ENCODE results near the gene PPEF1. TPM values are rescaled to one million over a fixed set of nuclear protein-coding genes. Genes with fewer than 3 reads are reported as not detected.

The PPEF1 gene
- total and polyA plus RNA-seq, 9 of the 15 experiments (the other 6 are each of a cell fraction or from before 2014, with no cell fraction given): not detected

GRCh38 chrX:18792828-18793227 is 85.4 kb downstream of the PPEF1 start:
- no peak overlapping the region for H3K4me3 ChIP-seq
- no peak overlapping the region for H3K4me2 ChIP-seq (ENCODE audit: insufficient read depth, low read length)
- no peaks in the 10 kb centered on the region for H3K79me2 ChIP-seq (ENCODE audit: control insufficient read depth, insufficient read depth, low read length)
- peak overlapping the region; percentile 72; the same call in 1 of the 2 replicates for H2AFZ ChIP-seq (ENCODE audit: low read depth, low read length)
- ATAC-seq (peak; percentile 82), DNase-seq (ENCODE audit: extremely low read depth in 1 of 4, low spot score in 3 of 4) (peak in 2 of 4 experiments; percentile 9 to 20), FAIRE-seq (no peak)
- H3K27me3 ChIP-seq (ENCODE audit: control insufficient read depth in 2 of 2, insufficient read depth in 2 of 2, low read length in 2 of 2): no peaks in the 10 kb centered on the region; a peak in 1 of 5 replicates
- H3K9ac ChIP-seq (ENCODE audit: insufficient read depth in 1 of 2, low read depth in 2 of 2, low read length in 2 of 2): no peak overlapping the region
- ChIA-PET POLR2A (interaction anchor here (0.6 kb wide), 1 partner anchor 98 kb away, joined by 3 read pairs; no protein-coding TSS in a partner anchor), CTCF (ENCODE audit: low intra/inter-chr PET ratio) (no interaction called here)
- H3K4me1 ChIP-seq (replicated peaks in 1 of 2; ENCODE audit: control insufficient read depth in 2 of 2, insufficient read depth in 2 of 2, low read length in 2 of 2): no peaks in the 10 kb centered on the region; a peak in 1 of 5 replicates
- H3K9me1 ChIP-seq (ENCODE audit: control insufficient read depth, insufficient read depth, low read length): no peaks in the 10 kb centered on the region
- H3K9me3 ChIP-seq (replicated peaks; ENCODE audit: control insufficient read depth, insufficient read depth, low read depth, low read length): no peaks in the 10 kb centered on the region
- peak overlapping the region; percentile 67; the same call in 2 of the 3 replicates for H3K27ac ChIP-seq (ENCODE audit: extremely low read depth, low read depth, low read length)
- H3K36me3 ChIP-seq (ENCODE audit: control insufficient read depth, insufficient read depth, low read length): no peaks in the 10 kb centered on the region
- in situ Hi-C loops (cut with MboI) (no loop called here), intact Hi-C loops (cut with micrococcal nuclease) (no loop called here)
- TF ChIP-seq ZBTB33 (CRISPR knock-in tag; IDR thresholded peaks at IDR 0.05) (no peak), ARID1B (IDR thresholded peaks at IDR 0.05) (no peak), ZNF41 (CRISPR knock-in tag; conservative IDR thresholded peaks at IDR 0.05) (no peak), CBFA2T3 (IDR thresholded peaks at IDR 0.05) (0 out of 2 replicates have a peak, but pooled peaks have one; percentile 14), PCBP2 (IDR thresholded peaks at IDR 0.05; ENCODE audit: low read depth, low read length, poor library complexity, severe bottlenecking) (no peak), ZNF584 (CRISPR knock-in tag; IDR thresholded peaks at IDR 0.05; ENCODE audit: low read depth) (no peak), ZNF165 (CRISPR knock-in tag; IDR thresholded peaks at IDR 0.05; ENCODE audit: borderline replicate concordance) (no peak)
- no TSS peak for BruUV-seq (replicated peaks)
- H4K20me1 ChIP-seq (replicated peaks; ENCODE audit: control insufficient read depth, insufficient read depth, low read length): no peaks in the 10 kb centered on the region
